ENCODE measurements around the gene TRAM2. TPM values are rescaled to one million over a fixed set of nuclear protein-coding genes. Genes with fewer than 3 reads are reported as not detected.

The TRAM2 gene
- total and polyA plus RNA-seq, 10 of the 15 experiments (the other 5 are each of a cell fraction or from before 2014, with no cell fraction given) = 2.5 to 15.0 (median 11.0) TPM

GRCh38 chr6:52574709-52575501 is 2.0 kb downstream of the TRAM2 start (continued):
- TF ChIP-seq RB1 (IDR thresholded peaks at IDR 0.05; ENCODE audit: borderline replicate concordance) (no peak), ZBTB40 (IDR thresholded peaks at IDR 0.05; ENCODE audit: borderline replicate concordance) (no peak), GATAD2B (conservative IDR thresholded peaks at IDR 0.05; ENCODE audit: low read depth) (no peak), JUNB (IDR thresholded peaks at IDR 0.05) (no peak), MTA2 (IDR thresholded peaks at IDR 0.05; ENCODE audit: low read depth) (peak; percentile 21; the same call in 1 of the 2 replicates), FOXM1 (IDR thresholded peaks at IDR 0.05; ENCODE audit: low read depth, low read length) (peak; percentile 50; the same call in 1 of the 2 replicates), BACH1 (IDR thresholded peaks at IDR 0.05; ENCODE audit: borderline replicate concordance) (no peak), E4F1 (IDR thresholded peaks at IDR 0.05; ENCODE audit: borderline replicate concordance, partially characterized antibody) (no peak), CREB1 (IDR thresholded peaks at IDR 0.05; ENCODE audit: low read depth) (peak; percentile 59)
